Measurements from ENCODE around the gene ITGA5. TPM values are rescaled to one million over a fixed set of nuclear protein-coding genes. Genes with fewer than 3 reads are reported as not detected.
A peak's percentile ranks its signal among the peaks of the same experiment; 100 is the strongest.

Gene ITGA5
- total RNA-seq, 1 donor from 2014 or later, result 317 TPM

DNA sequence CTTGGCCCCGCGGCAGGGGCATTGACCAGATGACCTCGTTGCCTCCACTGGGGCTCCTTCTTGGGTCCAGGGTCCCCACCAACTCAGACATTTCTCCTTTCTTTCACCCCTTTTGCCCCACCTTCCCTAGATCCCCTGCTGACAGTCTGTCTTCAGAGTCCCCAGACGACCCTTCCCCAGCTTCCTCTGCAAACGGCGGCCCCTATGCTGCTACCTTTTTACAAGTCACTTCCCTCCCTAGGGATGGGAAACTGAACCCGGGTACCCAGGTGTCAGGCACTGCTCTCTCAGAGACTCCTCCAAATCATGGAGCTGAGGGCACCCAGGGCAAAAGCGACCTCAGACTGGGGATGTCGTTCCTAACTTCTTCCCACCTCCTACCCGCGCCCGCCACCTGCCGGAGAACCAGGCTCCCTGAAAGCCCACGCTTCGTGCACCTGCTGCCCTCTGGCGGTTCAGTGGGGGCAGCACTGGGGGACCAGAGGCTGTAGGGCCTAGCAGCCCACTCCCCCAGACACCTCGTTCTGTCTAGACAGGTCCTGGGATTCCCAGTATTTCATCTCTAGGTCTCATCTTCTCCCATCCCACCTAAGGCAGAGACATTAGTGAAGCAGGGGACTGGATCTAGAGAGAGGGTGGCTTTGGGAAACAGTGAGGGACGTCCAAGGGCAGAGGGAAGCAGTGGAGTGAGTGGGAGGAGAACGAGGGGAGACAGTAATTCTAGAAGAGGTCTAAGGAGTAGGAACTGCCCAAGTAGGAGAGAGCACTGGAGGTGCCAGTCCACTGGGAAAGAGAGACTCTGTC is 39.5 kb downstream of the ITGA5 start:
- peak overlapping the region; percentile 47 for H3K4me3 ChIP-seq (ENCODE audit: insufficient read depth, low read depth, low read length)
- peak overlapping the region; percentile 66 for H2AFZ ChIP-seq (ENCODE audit: low read depth, low read length)
- no peaks in the 10 kb centered on the region for H3K9me3 ChIP-seq (ENCODE audit: insufficient read depth, low read depth, low read length)
- FAIRE-seq (no peak), DNase-seq (ENCODE audit: low read depth) (peak; percentile 51)
- H3K27ac Mint-ChIP-seq (ENCODE audit: unreplicated experiment), result peak overlapping the region; percentile 43
- H4K20me1 ChIP-seq (ENCODE audit: insufficient read depth, low read length), result peaks cover 4% of the 10 kb centered on the region
- H3K4me1 Mint-ChIP-seq (ENCODE audit: low read depth, unreplicated experiment), result peaks cover 26% of the 10 kb centered on the region
- H3K27me3 Mint-ChIP-seq (ENCODE audit: low read depth, unreplicated experiment), result peaks cover 6% of the 10 kb centered on the region
- TF ChIP-seq EZH2 (IDR thresholded peaks at IDR 0.05; ENCODE audit: insufficient read depth, low read length) (no peak), CTCF (IDR thresholded peaks at IDR 0.05; ENCODE audit: insufficient read depth, low read depth, low read length) (peak; percentile 100)
- H3K4me1 ChIP-seq (ENCODE audit: insufficient read depth, low read length), result peaks cover 21% of the 10 kb centered on the region
- H3K36me3 ChIP-seq (ENCODE audit: insufficient read depth, low read length), result no peaks in the 10 kb centered on the region
- H3K9ac ChIP-seq (ENCODE audit: low read length), result peak overlapping the region; percentile 68
- no peaks in the 10 kb centered on the region for H3K79me2 ChIP-seq (ENCODE audit: insufficient read depth, low read length)
- peaks cover 16% of the 10 kb centered on the region for H3K36me3 Mint-ChIP-seq (ENCODE audit: low read depth, unreplicated experiment)
- H3K9me3 Mint-ChIP-seq (ENCODE audit: unreplicated experiment), result peaks cover 3% of the 10 kb centered on the region
- no peak overlapping the region for H3K27ac ChIP-seq (ENCODE audit: low read depth, low read length)
- H3K27me3 ChIP-seq (ENCODE audit: insufficient read depth, low read length), result no peaks in the 10 kb centered on the region
- peak overlapping the region; percentile 78 for H3K4me3 Mint-ChIP-seq (ENCODE audit: unreplicated experiment)
- H3K4me2 ChIP-seq (ENCODE audit: low read length), result peak overlapping the region; percentile 96

DNA sequence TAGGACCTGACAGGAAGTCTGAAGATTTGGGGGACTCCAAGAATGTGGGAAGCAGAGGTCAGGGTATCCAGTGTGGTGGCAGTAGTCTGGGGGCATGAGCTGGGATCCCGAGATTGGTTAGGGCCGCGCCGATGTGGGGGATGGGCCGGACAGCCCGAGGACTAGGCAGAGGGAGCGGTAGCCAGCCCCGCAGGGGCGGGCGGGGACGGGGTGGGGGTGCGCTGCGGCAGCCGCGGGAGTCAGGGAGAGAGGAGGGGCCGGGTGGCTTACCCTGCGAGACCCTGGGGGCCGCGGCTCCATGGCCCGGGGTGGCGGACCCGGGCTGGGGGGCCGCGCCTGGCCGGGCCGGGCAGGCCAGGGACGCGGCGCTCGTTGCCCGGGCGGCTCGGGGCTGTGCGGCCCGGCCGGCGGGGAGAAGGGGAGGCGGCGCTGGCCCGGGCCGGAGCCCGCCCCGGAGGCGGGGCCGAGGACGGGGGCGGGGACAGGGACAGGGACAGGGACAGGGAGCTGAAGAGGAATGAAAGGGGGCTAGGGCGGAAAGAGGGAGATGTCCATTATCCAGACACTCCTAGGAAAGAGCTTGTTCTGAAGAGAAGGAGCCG is 40.2 kb downstream of the ITGA5 start:
- Mint-ChIP-seq H3K27me3 (ENCODE audit: low read depth, unreplicated experiment) (peaks cover 6% of the 10 kb centered on the region), H3K9me3 (ENCODE audit: unreplicated experiment) (peaks cover 3% of the 10 kb centered on the region), H3K4me3 (ENCODE audit: unreplicated experiment) (peak overlapping the region; percentile 78), H3K36me3 (ENCODE audit: low read depth, unreplicated experiment) (peaks cover 14% of the 10 kb centered on the region), H3K4me1 (ENCODE audit: low read depth, unreplicated experiment) (peaks cover 26% of the 10 kb centered on the region), H3K27ac (ENCODE audit: unreplicated experiment) (no peak overlapping the region)
- no peak for TF ChIP-seq CTCF (IDR thresholded peaks at IDR 0.05; ENCODE audit: insufficient read depth, low read depth, low read length)
- no peak for TF ChIP-seq EZH2 (IDR thresholded peaks at IDR 0.05; ENCODE audit: insufficient read depth, low read length)
- FAIRE-seq (no peak), DNase-seq (ENCODE audit: low read depth) (no peak)
- Histone ChIP-seq H3K9me3 (ENCODE audit: insufficient read depth, low read depth, low read length) (no peaks in the 10 kb centered on the region), H3K4me1 (ENCODE audit: insufficient read depth, low read length) (peaks cover 28% of the 10 kb centered on the region), H3K27me3 (ENCODE audit: insufficient read depth, low read length) (no peaks in the 10 kb centered on the region), H3K4me3 (ENCODE audit: insufficient read depth, low read depth, low read length) (peak overlapping the region; percentile 47), H4K20me1 (ENCODE audit: insufficient read depth, low read length) (peaks cover 4% of the 10 kb centered on the region), H3K79me2 (ENCODE audit: insufficient read depth, low read length) (no peaks in the 10 kb centered on the region), H3K4me2 (ENCODE audit: low read length) (peak overlapping the region; percentile 96), H2AFZ (ENCODE audit: low read depth, low read length) (peak overlapping the region; percentile 66), H3K9ac (ENCODE audit: low read length) (peak overlapping the region; percentile 68), H3K36me3 (ENCODE audit: insufficient read depth, low read length) (no peaks in the 10 kb centered on the region), H3K27ac (ENCODE audit: low read depth, low read length) (no peak overlapping the region)
